Gastroesophageal sphincter (tissue), 3 donors: ENCODE results near the gene NCOA4.

ENCODE experiments used
- POLR2A ChIP-seq, 2 donors: fragments of 450-650 bp; IDR thresholded peaks; one replicate each; pipeline ENCODE4 v1.6.1; 2017; ENCODE audit warnings: antibody characterized with exemption in 2 of 2, mild to moderate bottlenecking in 2 of 2, moderate library complexity in 1 of 2
- POLR2AphosphoS5 ChIP-seq: sonication (generic); formaldehyde crosslinking; IDR thresholded peaks from one replicate; pipeline ENCODE4 v1.6.1; 2017; ENCODE audit warnings: antibody characterized with exemption
- TF ChIP-seq, protein P1 (sequence below), 4 experiments: fragments of 200-600 bp in 2 of 4; fragments of 450-650 bp in 2 of 4; sonication (generic) in 1 of 4; IDR thresholded peaks; one replicate each; pipeline ENCODE4 v1.5.1; 2017 to 2019; ENCODE audit warnings: antibody characterized with exemption in 4 of 4, mild to moderate bottlenecking in 2 of 4, moderate library complexity in 2 of 4

DNA sequence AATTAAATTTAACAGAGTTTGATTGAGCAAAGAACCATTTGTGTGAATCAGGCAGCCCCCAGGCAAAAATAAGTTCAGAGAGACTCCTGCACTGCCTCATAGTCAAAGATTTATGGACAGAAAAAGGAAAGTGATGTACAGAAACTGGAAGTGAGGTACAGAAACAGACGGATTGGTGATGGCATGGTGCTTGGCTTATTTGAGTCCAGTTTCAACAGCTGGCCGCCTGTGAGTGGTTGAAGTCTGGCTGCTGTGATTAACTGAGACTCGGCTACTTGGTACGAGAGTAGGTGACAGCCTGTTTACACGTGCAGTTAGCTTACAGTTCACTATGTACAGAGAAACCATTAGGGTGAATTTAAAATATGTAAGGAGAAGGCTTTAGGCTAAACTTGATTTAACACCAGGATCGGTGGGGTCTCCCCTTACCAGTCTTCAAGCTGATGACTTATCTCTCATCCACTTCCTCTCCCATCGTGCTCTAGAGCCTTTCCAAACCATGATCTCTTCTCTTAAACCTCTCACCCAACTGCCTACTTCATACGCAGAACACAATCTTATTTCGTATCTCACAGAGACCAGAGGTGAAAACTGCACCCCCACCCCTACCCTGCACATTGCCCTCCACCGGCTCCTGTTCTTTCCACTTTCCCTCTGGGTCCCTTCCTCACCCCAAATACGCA, 20.7 kb upstream of the NCOA4 start:
- TF ChIP-seq POLR2A (IDR thresholded peaks at IDR 0.05) (no peak), POLR2AphosphoS5 (no peak)
- TF ChIP-seq, protein P1, sequence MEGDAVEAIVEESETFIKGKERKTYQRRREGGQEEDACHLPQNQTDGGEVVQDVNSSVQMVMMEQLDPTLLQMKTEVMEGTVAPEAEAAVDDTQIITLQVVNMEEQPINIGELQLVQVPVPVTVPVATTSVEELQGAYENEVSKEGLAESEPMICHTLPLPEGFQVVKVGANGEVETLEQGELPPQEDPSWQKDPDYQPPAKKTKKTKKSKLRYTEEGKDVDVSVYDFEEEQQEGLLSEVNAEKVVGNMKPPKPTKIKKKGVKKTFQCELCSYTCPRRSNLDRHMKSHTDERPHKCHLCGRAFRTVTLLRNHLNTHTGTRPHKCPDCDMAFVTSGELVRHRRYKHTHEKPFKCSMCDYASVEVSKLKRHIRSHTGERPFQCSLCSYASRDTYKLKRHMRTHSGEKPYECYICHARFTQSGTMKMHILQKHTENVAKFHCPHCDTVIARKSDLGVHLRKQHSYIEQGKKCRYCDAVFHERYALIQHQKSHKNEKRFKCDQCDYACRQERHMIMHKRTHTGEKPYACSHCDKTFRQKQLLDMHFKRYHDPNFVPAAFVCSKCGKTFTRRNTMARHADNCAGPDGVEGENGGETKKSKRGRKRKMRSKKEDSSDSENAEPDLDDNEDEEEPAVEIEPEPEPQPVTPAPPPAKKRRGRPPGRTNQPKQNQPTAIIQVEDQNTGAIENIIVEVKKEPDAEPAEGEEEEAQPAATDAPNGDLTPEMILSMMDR (IDR thresholded peaks at IDR 0.05) = no peak
